Ascending aorta (tissue), 2 donors: ENCODE measurements around the gene LHFPL2. TPM values are rescaled to one million over a fixed set of nuclear protein-coding genes. Genes with fewer than 3 reads are reported as not detected.

Source experiments
- DNase-seq, 2 donors: peaks; one replicate each; pipeline ENCODE4 v3.0.0-alpha.2; 2019; ENCODE audit warnings: low spot score in 2 of 2
- H3K27ac ChIP-seq, 2 donors: fragments of 200-600 bp; sonication (generic); one replicate each; pipeline ENCODE4 v1.5.1; 2016 to 2017; ENCODE audit warnings: mild to moderate bottlenecking in 1 of 2
- H3K27me3 ChIP-seq: fragments of 200-600 bp; sonication (generic); one replicate; pipeline ENCODE4 v1.5.1; 2017
- H3K36me3 ChIP-seq, 2 donors: fragments of 200-600 bp; sonication (generic); one replicate each; pipeline ENCODE4 v1.5.1; 2016
- H3K4me1 ChIP-seq, 2 donors: fragments of 200-600 bp; sonication (generic); one replicate each; pipeline ENCODE4 v1.5.1; 2016 to 2017; ENCODE audit warnings: mild to moderate bottlenecking in 1 of 2
- H3K4me3 ChIP-seq, 2 donors: fragments of 200-600 bp; sonication (generic); one replicate each; pipeline ENCODE4 v1.5.1; 2016 to 2017; ENCODE audit warnings: mild to moderate bottlenecking in 1 of 2
- H3K9me3 ChIP-seq, 2 donors: fragments of 200-600 bp; sonication (generic); one replicate each; pipeline ENCODE4 v1.5.1; 2016
- intact Hi-C: fragments of 100-400 bp; cut with DNase I; formaldehyde crosslinking; loops from one replicate; pipeline ENCODE4 v1.15.1; 2023
- total RNA-seq: library from RNA; depleted of rRNA; stranded (reverse); fragments of >200 nt; gene quantifications from one replicate; pipeline ENCODE4 v1.1.0, GENCODE V29; 2016
- TF ChIP-seq, protein P1 (sequence below), 3 experiments: fragments of 200-600 bp in 2 of 3; fragments of 450-650 bp in 1 of 3; sonication (generic) in 2 of 3; IDR thresholded peaks; one replicate each; pipeline ENCODE4 v1.5.1; 2016 to 2019; ENCODE audit warnings: antibody characterized with exemption in 3 of 3, mild to moderate bottlenecking in 1 of 3, moderate library complexity in 1 of 3

LHFPL2 gene
- total RNA-seq, 1 donor from 2014 or later = 9.7 TPM

DNA sequence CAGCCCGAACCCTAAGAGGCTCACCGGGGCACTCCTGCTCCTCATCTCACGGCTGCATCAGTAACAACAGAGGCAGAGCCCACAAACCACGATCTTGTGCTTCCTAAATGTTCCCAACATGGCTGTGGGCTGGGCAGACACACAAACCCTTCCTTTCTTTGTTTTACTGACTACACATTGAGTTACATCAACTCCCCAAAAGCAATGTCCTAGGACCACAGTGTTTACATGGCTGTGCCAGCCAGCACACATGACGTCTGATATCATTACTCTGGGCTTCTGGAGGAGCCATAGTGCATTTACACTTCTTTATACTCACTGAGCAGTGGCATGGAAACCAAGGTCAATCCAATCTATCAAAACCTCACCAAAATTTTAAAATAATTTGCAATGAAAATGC is 101.4 kb downstream of the LHFPL2 start:
- Histone ChIP-seq H3K9me3 (no peaks in the 10 kb centered on the region), H3K4me1 (peaks cover 12 to 37% of the 10 kb centered on the region in 2 donors), H3K27ac (peak overlapping the region; percentile 94), H3K36me3 (no peaks in the 10 kb centered on the region), H3K27me3 (no peaks in the 10 kb centered on the region), H3K4me3 (peak overlapping the region in 1 of 2 donors; percentile 22)
- DNase-seq = no peak
- TF ChIP-seq, protein P1, sequence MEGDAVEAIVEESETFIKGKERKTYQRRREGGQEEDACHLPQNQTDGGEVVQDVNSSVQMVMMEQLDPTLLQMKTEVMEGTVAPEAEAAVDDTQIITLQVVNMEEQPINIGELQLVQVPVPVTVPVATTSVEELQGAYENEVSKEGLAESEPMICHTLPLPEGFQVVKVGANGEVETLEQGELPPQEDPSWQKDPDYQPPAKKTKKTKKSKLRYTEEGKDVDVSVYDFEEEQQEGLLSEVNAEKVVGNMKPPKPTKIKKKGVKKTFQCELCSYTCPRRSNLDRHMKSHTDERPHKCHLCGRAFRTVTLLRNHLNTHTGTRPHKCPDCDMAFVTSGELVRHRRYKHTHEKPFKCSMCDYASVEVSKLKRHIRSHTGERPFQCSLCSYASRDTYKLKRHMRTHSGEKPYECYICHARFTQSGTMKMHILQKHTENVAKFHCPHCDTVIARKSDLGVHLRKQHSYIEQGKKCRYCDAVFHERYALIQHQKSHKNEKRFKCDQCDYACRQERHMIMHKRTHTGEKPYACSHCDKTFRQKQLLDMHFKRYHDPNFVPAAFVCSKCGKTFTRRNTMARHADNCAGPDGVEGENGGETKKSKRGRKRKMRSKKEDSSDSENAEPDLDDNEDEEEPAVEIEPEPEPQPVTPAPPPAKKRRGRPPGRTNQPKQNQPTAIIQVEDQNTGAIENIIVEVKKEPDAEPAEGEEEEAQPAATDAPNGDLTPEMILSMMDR (IDR thresholded peaks at IDR 0.05) = no peak
- intact Hi-C loops = loop anchor here (1.0 to 5.0 kb wide), 5 partner anchors 13 to 360 kb away; partner anchors contain the start of gene LHFPL2

GRCh38 chr5:78546276-78546996 is 102.1 kb downstream of the LHFPL2 start:
- no peaks in the 10 kb centered on the region for H3K9me3 ChIP-seq
- H3K27ac ChIP-seq = peak overlapping the region; percentile 94
- peaks cover 12 to 38% of the 10 kb centered on the region in 2 donors for H3K4me1 ChIP-seq
- no peak overlapping the region for H3K4me3 ChIP-seq
- intact Hi-C loops = loop anchor here (2.0 to 5.0 kb wide), 4 partner anchors 20 to 361 kb away; partner anchors contain the start of gene LHFPL2
- no peak for DNase-seq
- no peaks in the 10 kb centered on the region for H3K27me3 ChIP-seq
- no peaks in the 10 kb centered on the region for H3K36me3 ChIP-seq
- TF ChIP-seq, protein P1 (IDR thresholded peaks at IDR 0.05) = no peak

DNA sequence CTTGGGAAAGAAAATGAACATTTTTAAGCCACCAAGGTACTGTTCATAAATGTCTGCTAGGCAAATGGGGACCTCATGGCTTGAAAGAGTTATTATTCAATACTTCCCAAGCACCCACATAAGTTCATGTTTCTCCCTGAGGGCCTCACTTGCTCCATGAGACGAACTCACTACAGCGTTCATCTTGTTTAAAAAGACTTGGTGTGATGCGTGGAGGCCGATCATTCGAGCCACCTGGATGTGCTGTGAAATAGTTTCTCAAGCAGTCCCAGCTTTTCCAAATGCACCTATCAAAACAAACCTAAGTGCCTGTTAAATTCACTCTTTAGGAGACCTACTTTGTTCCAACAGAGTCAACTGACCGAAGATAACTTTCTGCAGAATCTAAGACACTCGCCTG is 103.2 kb downstream of the LHFPL2 start:
- intact Hi-C loops = loop anchor here (5.0 kb wide), 2 partner anchors 202 to 362 kb away; no protein-coding TSS in a partner anchor

GRCh38 chr5:78544561-78545201 is 103.9 kb downstream of the LHFPL2 start:
- TF ChIP-seq, protein P1 (IDR thresholded peaks at IDR 0.05) = no peak
- no peaks in the 10 kb centered on the region for H3K36me3 ChIP-seq
- peak overlapping the region in 1 of 2 donors; percentile 94 for H3K27ac ChIP-seq
- no peak overlapping the region for H3K4me3 ChIP-seq
- peaks cover 12 to 36% of the 10 kb centered on the region in 2 donors for H3K4me1 ChIP-seq
- H3K9me3 ChIP-seq = no peaks in the 10 kb centered on the region
- no peak for DNase-seq
- intact Hi-C loops = loop anchor here (5.0 kb wide), 3 partner anchors 83 to 363 kb away; no protein-coding TSS in a partner anchor
- no peaks in the 10 kb centered on the region for H3K27me3 ChIP-seq

More for the DNA sequence above, 103.2 kb downstream of the LHFPL2 start:
- H3K27ac ChIP-seq = peak overlapping the region; percentile 94
- DNase-seq = no peak
- no peak overlapping the region for H3K4me3 ChIP-seq
- no peaks in the 10 kb centered on the region for H3K36me3 ChIP-seq
- TF ChIP-seq, protein P1 (IDR thresholded peaks at IDR 0.05) = no peak
- H3K27me3 ChIP-seq = no peaks in the 10 kb centered on the region
- H3K9me3 ChIP-seq = no peaks in the 10 kb centered on the region
- peaks cover 12 to 36% of the 10 kb centered on the region in 2 donors for H3K4me1 ChIP-seq

DNA sequence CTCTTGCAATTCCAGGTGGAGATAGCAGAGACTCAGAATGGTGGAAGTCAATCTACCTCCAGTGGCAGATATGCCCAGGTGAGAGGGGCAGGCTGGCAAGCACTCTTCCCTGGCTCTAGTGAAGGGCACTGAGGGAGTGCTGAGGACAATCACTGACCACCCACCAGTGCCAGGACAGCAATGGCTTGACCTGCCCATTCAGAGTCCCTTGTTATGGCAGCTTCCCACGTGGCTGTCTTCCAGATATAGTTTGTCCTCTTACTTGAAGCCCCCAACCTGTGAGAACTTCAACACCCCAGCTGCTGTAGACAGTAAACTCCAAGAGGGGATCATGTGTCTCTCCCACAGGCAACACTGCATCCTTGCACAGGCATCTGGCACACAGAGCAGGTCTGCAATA is 104.7 kb downstream of the LHFPL2 start:
- peaks cover 12 to 36% of the 10 kb centered on the region in 2 donors for H3K4me1 ChIP-seq

More for the DNA sequence above, 104.7 kb downstream of the LHFPL2 start:
- Histone ChIP-seq H3K36me3 (no peaks in the 10 kb centered on the region), H3K27me3 (no peaks in the 10 kb centered on the region), H3K9me3 (no peaks in the 10 kb centered on the region), H3K4me3 (no peak overlapping the region), H3K27ac (no peak overlapping the region)
- intact Hi-C loops = loop anchor here (5.0 kb wide), 1 partner anchor 83 kb away; no protein-coding TSS in a partner anchor
- TF ChIP-seq, protein P1 (IDR thresholded peaks at IDR 0.05) = no peak
- DNase-seq = no peak
